Measurements from ENCODE around the gene CYP2R1. TPM values are rescaled to one million over a fixed set of nuclear protein-coding genes. Genes with fewer than 3 reads are reported as not detected.

Gene CYP2R1
- total and polyA plus RNA-seq, 7 donors: 6.1 to 17.5 (median 12.3) TPM

DNA sequence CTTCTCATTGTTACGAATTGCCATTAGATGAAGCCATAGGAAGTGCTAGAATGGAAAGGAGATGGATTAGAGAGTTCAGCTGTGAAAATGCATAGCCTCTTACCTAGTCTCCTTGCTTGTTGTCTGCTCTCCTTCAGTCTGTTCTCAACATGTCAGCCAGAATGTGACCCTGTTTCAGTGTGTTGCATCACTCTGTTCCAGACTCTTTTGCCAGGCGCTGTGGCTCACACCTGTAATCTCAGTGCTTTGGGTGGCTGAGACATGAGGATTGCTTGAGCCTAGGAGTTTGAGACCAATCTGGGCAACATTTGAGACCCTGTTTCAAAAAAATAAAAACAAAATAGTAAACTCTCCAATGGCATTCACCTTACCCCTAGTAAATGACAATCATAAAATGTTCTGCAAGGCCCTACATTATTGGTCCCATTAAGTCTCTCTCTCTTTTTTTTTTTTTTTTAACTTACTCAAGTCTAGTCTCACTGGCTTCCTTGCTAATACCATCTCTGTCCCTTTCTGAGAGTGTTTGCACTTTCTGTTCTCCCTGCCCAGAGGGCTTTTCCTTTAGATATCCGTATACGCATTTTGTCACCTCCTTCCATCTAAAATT lies 39.4 kb downstream of the CYP2R1 start:
- intact Hi-C loops (cut with DNase I): no loop called here
- Histone ChIP-seq H3K27ac (no peak overlapping the region), H3K4me1 (no peaks in the 10 kb centered on the region), H3K27me3 (no peaks in the 10 kb centered on the region), H3K4me3 (no peak overlapping the region), H3K36me3 (peaks cover 0 to 12% (median 0%) of the 10 kb centered on the region in 4 donors), H3K9me3 (no peaks in the 10 kb centered on the region)
- no peak for DNase-seq
- TF ChIP-seq POLR2A (IDR thresholded peaks at IDR 0.05): no peak
- TF ChIP-seq POLR2AphosphoS5 (IDR thresholded peaks at IDR 0.05): no peak
- TF ChIP-seq, protein P1, sequence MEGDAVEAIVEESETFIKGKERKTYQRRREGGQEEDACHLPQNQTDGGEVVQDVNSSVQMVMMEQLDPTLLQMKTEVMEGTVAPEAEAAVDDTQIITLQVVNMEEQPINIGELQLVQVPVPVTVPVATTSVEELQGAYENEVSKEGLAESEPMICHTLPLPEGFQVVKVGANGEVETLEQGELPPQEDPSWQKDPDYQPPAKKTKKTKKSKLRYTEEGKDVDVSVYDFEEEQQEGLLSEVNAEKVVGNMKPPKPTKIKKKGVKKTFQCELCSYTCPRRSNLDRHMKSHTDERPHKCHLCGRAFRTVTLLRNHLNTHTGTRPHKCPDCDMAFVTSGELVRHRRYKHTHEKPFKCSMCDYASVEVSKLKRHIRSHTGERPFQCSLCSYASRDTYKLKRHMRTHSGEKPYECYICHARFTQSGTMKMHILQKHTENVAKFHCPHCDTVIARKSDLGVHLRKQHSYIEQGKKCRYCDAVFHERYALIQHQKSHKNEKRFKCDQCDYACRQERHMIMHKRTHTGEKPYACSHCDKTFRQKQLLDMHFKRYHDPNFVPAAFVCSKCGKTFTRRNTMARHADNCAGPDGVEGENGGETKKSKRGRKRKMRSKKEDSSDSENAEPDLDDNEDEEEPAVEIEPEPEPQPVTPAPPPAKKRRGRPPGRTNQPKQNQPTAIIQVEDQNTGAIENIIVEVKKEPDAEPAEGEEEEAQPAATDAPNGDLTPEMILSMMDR (IDR thresholded peaks at IDR 0.05): no peak
- TF ChIP-seq EP300 (IDR thresholded peaks at IDR 0.05): no peak
- 97 to 98% methylated on average over 4 of the region's 4 CpGs for WGBS, 2 donors

DNA sequence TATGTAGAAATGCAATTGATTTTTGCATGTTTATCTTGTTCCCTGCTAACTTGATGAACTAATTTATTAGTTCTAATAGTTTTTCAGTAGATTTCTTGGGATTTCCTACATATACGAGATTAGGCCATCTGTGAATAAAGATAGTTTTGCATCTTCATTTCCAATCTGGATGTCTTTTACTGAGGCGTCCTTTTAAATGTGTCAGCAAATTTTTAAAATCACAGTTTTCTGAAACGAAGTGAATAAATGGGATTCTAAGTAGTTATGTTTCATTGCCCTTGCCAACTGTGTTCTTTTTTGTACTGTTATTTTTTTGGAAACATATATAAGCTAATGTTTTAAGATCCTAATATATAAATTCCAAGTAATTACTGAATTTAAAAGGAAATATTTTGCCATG lies 50.0 kb downstream of the CYP2R1 start:
- intact Hi-C loops (cut with DNase I): no loop called here
- Histone ChIP-seq H3K27me3 (no peaks in the 10 kb centered on the region), H3K4me1 (no peaks in the 10 kb centered on the region), H3K9me3 (no peaks in the 10 kb centered on the region), H3K27ac (no peak overlapping the region), H3K4me3 (no peak overlapping the region), H3K36me3 (peaks cover 0 to 43% (median 9%) of the 10 kb centered on the region in 4 donors)
- TF ChIP-seq, protein P1 (IDR thresholded peaks at IDR 0.05): no peak
- no peak for TF ChIP-seq POLR2A (IDR thresholded peaks at IDR 0.05)
- TF ChIP-seq POLR2AphosphoS5 (IDR thresholded peaks at IDR 0.05): no peak
- no peak for TF ChIP-seq EP300 (IDR thresholded peaks at IDR 0.05)
- WGBS, 2 donors: 93 to 94% methylated on average over 3 of the region's 3 CpGs
- DNase-seq: no peak

DNA sequence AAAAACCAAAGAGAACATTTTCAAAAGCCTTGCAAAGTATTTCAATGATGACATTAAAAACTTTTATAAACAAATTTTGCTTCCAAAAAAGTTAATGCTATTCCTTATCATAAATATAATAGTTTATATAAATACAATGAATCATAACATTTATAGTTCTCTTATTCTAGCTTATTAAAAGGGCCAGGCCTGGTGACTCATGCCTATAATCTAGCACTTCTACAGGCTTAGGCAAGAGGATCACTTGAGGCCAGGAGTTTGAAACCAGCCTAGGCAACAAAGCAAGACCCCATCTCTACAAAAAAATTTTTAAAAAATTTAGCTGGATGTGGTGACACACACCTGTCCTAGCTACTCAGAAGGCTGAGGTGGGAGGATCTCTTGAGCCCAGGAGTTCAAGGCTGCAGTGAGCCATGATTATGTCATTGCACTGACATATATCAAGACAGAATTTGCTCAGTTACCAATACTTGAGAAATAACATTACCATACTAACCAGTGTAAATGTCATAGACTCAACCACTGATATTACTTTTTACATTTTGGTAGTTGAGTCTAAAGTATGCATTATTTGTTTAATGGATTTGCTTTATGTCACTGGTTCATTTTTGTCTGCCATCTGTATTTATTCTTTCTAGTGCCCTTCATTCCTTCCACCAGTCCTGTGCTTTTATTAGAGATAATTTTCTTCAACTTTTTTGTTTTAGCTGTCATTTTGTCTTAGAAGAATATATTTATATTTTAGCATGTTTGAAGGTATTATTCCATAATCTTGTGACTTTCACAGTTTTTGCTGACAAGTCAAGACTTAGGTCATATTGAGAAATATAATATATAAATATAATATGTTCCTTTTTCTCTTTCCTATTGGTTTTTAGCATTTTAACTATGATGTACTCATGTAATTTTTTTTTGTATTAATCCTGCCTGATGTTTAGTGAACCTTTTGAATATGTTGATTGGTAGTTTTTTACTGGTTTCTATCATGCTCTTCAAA lies 56.2 kb downstream of the CYP2R1 start:
- TF ChIP-seq, protein P1 (IDR thresholded peaks at IDR 0.05): no peak
- no peak for TF ChIP-seq POLR2A (IDR thresholded peaks at IDR 0.05)
- TF ChIP-seq EP300 (IDR thresholded peaks at IDR 0.05): no peak
- no peak for TF ChIP-seq POLR2AphosphoS5 (IDR thresholded peaks at IDR 0.05)
- intact Hi-C loops (cut with DNase I): no loop called here

More for the DNA sequence above, 56.2 kb downstream of the CYP2R1 start:
- Histone ChIP-seq H3K27ac (peak overlapping the region in 3 of 4 donors; percentile 54 to 63 (median 61)), H3K27me3 (no peaks in the 10 kb centered on the region), H3K9me3 (no peaks in the 10 kb centered on the region), H3K4me3 (no peak overlapping the region), H3K4me1 (peaks cover 0 to 6% (median 2%) of the 10 kb centered on the region in 4 donors), H3K36me3 (peaks cover 0 to 40% (median 0%) of the 10 kb centered on the region in 4 donors)
- DNase-seq: no peak

Small RNA genes lying within 50 kb of the gene (small RNA-seq; reads per million reads assigned to genes)
- gene CALCP: 0 reads per million in 3 donors

Other genes starting within 250 kb of the CYP2R1 start
- 100 to 1,000 TPM in 2 of 4 donors, 10 to 100 TPM in 2; 78.3 to 132 (median 93.4) TPM for gene PDE3B, start 248.4 kb downstream of the CYP2R1 start, total RNA-seq
- 10 to 100 TPM in 1 of 3 donors, 1 to 10 TPM in 2; 1.2 to 13.5 (median 2.4) TPM for gene PDE3B, start 248.4 kb downstream of the CYP2R1 start, polyA plus RNA-seq
- under 1 TPM in 2 of 4 donors, not detected in 2; 0.36 to 0.66 TPM for gene CALCA, start 80.1 kb upstream of the CYP2R1 start, total RNA-seq
- 1 to 10 TPM in 1 of 3 donors, not detected in 2; 1.2 TPM for gene CALCA, start 80.1 kb upstream of the CYP2R1 start, polyA plus RNA-seq
- gene CALCB, start 181.4 kb upstream of the CYP2R1 start, total RNA-seq: 1 to 10 TPM in 1 of 4 donors, under 1 TPM in 3; 0.28 to 6.1 (median 0.64) TPM
- gene CALCB, start 181.4 kb upstream of the CYP2R1 start, polyA plus RNA-seq: 1 to 10 TPM in 1 of 3 donors, not detected in 2; 1.6 TPM
- gene INSC, start 222.7 kb upstream of the CYP2R1 start, total RNA-seq: 1 to 10 TPM; 2.9 to 5.4 (median 3.5) TPM
- 1 to 10 TPM; 1.4 to 2.7 (median 1.8) TPM for gene INSC, start 222.7 kb upstream of the CYP2R1 start, polyA plus RNA-seq